ENCODE measurements around the gene SNCA. TPM values are rescaled to one million over a fixed set of nuclear protein-coding genes. Genes with fewer than 3 reads are reported as not detected.

Gene SNCA
- total and polyA plus RNA-seq, 2 of the 8 experiments (the other 6 are each of a cell fraction or from before 2014, with no cell fraction given), result 8.5 to 16.8 TPM

GRCh38 chr4:89704651-89705395 is 132.1 kb downstream of the SNCA start (continued):
- TF ChIP-seq CTBP2 (IDR thresholded peaks at IDR 0.05; ENCODE audit: borderline replicate concordance, insufficient read depth, insufficient read length, low read length), result no peak
- TF ChIP-seq EZH2 (IDR thresholded peaks at IDR 0.05; ENCODE audit: low read depth, low read length, severe bottlenecking), result no peak
- TF ChIP-seq TAF7 (optimal IDR thresholded peaks at IDR 0.05; ENCODE audit: borderline replicate concordance, low read depth, low read length), result no peak
